Activated CD8-positive, alpha-beta memory T cell treated with anti-CD3 and anti-CD28 coated beads, Interleukin-2, amount 10 ng/mL, durations not matched to agents 7 days and 5 days (primary cell): Measurements from ENCODE around the gene TXNL4A. TPM values are rescaled to one million over a fixed set of nuclear protein-coding genes. Genes with fewer than 3 reads are reported as not detected.
"Not testable (repeated sequence)": the region's sequence is repeated elsewhere in the genome, so short reads cannot be mapped to it uniquely, and the experiment has no call there.

Experiments used
- ATAC-seq: fragments of 150-1000 bp; cut with Tn5 transposase; one replicate; pipeline ENCODE4 v1.10.0; 2021; ENCODE audit warnings: moderate library complexity
- CTCF ChIA-PET: fragments of 350-600 bp; sonication (Branson Sonifier 250); formaldehyde crosslinking; loops from one replicate; lab custom pipeline; 2021; ENCODE audit warnings: antibody characterized with exemption; lab: Charles Lee
- DNase-seq: peaks from one replicate; pipeline ENCODE4 v3.0.0-alpha.2; 2020
- H3K27ac Mint-ChIP-seq: one replicate; pipeline ENCODE4 v1.8.0; 2021; ENCODE audit warnings: mild to moderate bottlenecking, mixed read lengths
- H3K27me3 Mint-ChIP-seq: one replicate; pipeline ENCODE4 v1.8.0; 2021; ENCODE audit warnings: mixed read lengths
- H3K36me3 Mint-ChIP-seq: one replicate; pipeline ENCODE4 v1.8.0; 2021; ENCODE audit warnings: mild to moderate bottlenecking, mixed read lengths
- H3K4me1 Mint-ChIP-seq: one replicate; pipeline ENCODE4 v1.8.0; 2021; ENCODE audit warnings: mixed read lengths
- H3K4me3 Mint-ChIP-seq: one replicate; pipeline ENCODE4 v1.8.0; 2021; ENCODE audit warnings: mild to moderate bottlenecking, moderate library complexity, mixed read lengths
- H3K9me3 Mint-ChIP-seq: one replicate; pipeline ENCODE4 v1.8.0; 2022; ENCODE audit warnings: low read depth, mixed read lengths
- total RNA-seq, 2 experiments: library from RNA; stranded (reverse); gene quantifications; one replicate each; pipeline ENCODE4 v1.2.3, GENCODE V29; 2021

The TXNL4A gene
- total RNA-seq, 2 experiments from 2014 or later: 140 to 151 TPM

DNA sequence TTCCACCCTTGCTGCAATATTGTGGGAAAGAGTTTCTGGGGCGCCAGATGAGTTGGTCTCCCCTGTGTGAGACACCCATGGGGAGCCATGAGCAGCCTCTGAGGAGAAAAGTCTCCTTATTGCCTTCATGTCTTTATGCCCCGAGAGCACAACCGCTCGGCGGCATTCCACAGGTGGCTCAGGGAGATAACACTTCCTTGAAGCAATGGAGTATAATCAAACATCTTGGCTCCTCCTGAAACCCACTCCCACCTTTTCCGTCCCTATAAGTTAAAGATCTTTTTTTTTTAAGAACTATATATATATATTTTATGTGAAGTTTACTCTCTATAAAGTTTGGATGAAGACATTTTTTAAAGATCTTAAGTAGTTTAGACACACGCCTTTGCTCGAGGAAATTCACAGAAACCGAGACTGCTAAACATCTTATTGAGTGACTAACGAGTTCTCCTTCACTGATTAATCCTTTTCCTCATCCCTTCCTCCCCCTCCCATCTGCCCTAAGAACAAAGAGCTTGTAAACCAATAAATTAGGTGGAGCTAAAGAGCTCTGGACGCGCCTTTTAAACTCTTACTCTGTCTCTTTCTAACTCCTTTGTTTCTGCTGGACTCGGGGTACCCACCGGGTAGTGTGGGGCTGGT is 23.3 kb upstream of the TXNL4A start:
- H3K27ac Mint-ChIP-seq, DNase-seq, H3K4me3 Mint-ChIP-seq, ATAC-seq, CTCF ChIA-PET, H3K4me1 Mint-ChIP-seq, H3K36me3 Mint-ChIP-seq, H3K27me3 Mint-ChIP-seq, H3K9me3 Mint-ChIP-seq: not testable (repeated sequence)

DNA sequence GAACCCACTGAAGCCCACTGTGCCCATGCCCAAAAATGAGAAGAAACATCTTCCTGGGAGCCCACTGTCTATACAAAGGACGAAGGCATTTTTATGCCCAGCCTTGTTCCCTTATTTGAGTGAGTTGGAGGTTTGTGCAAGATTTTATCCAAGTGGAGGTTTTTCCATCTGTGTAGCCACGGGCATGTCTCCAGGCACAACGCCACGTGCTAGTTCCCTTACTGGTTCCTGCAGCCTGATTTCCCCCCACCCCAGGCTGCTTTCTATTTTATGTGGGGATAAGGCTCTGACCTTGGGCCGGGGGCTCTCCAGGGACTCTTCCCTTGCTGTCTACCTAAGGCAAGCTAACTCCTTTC is 22.2 kb upstream of the TXNL4A start:
- Mint-ChIP-seq H3K27ac (no peak overlapping the region), H3K4me3 (no peak overlapping the region), H3K36me3 (no peaks in the 10 kb centered on the region), H3K9me3 (peaks cover 5% of the 10 kb centered on the region), H3K27me3 (no peaks in the 10 kb centered on the region), H3K4me1 (no peaks in the 10 kb centered on the region)
- CTCF ChIA-PET: no interaction called here
- no peak for DNase-seq
- no peak for ATAC-seq

DNA sequence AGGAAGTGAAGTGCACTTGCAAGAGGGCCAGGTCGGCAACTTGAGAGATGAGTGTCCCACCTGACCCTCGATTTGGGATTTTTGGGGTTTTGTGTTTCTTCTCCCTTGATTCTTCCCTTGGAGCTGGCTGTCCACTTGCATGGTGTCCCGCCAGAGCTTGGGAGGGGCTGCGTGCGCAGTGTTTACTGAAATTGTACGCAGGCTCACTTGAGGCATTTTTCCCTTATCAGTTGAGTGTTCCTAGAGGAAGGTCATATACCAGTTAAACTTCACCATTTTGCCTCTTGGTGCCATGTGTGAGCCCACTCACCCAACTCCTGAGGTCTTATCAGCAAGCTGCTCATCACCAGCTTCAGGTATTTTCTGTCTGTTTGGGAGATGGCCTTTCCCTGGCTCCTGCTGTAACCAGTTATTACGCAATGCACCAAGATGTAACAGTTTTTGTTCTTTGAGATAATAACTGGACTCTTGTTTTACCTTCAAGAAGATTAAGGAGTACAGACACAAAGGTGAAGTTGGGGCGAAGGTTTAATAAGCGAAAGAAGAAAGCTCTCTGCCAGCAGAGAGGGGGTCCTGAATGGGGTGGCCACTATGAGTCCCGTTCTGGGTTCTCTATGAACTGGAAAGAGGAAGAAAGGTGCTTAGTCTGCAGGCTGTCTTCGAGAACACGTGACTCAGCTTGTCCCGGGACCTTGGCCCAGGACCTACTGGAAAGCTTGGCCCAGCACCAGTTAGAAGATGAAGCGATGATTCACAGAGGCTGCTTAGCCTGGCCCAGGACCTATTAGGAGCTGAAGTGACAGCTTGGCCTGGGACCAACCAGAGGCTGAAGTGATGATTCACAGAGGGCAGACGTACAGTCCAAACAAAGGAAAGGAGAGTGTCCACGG is 21.5 kb upstream of the TXNL4A start:
- no peak overlapping the region for H3K4me3 Mint-ChIP-seq
- CTCF ChIA-PET: no interaction called here
- H3K4me1 Mint-ChIP-seq: no peaks in the 10 kb centered on the region
- H3K27ac Mint-ChIP-seq: no peak overlapping the region
- DNase-seq (no peak), ATAC-seq (no peak)
- no peaks in the 10 kb centered on the region for H3K27me3 Mint-ChIP-seq
- H3K9me3 Mint-ChIP-seq: peaks cover 5% of the 10 kb centered on the region
- no peaks in the 10 kb centered on the region for H3K36me3 Mint-ChIP-seq

DNA sequence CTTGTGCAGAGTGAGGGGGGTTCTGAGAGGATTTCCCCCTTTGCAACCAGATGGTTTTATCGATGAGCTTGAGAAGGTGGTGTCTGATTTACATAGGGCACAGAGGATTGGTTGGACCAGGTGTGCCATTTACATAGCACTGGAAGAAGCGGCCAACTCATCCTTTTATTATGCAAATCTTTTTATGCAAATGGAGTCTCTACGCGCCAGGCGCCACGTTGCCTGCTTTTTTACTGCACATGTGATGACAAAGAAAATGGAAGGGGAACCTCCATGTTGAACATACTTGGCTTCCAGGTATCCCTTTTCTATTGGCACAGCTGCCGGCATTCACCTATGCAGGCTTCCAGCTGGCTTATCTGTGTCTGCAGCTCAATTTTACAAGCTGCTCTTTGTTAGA is 18.4 kb upstream of the TXNL4A start:
- ATAC-seq: no peak
- H3K9me3 Mint-ChIP-seq: peaks cover 5% of the 10 kb centered on the region

DNA sequence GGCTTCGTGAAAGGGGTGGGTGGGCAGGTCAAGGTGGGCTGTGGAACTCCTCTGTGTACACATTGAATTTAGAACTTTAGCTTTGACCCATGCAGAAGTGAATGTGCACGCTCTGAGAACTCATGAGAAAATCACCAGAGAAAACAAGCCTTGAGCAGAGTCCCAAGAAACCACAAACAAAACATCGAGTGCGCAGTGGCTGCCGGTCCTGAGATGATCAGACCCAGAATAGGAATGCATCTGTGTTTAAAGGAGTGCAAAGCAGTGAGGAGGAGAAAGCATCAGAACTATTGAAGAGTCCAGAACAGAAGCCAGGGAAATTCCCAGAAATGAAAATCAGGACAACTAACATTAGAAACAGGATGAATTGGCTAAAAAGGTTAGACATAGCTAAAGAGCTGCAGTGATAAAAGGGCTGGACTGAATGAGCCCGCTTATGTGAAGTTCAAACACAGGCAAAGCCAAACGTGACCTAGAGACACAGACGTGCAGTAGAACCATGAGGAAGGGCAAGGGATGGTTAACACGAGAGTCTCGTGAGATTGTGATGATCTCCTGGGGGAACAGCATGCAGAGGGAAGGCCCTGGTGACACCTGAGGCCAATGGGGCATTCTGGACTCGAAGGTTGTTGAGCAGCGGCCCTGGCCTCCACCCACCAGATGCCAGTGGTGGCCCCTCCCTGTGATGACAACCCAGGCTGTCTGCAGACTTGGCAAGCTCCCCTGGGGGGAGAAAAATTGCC is 16.4 kb upstream of the TXNL4A start:
- no peak for DNase-seq
- no peak for ATAC-seq
- no peak overlapping the region for H3K27ac Mint-ChIP-seq
- H3K4me3 Mint-ChIP-seq: no peak overlapping the region
- no peaks in the 10 kb centered on the region for H3K4me1 Mint-ChIP-seq
- peaks cover 7% of the 10 kb centered on the region for H3K36me3 Mint-ChIP-seq
- H3K9me3 Mint-ChIP-seq: peaks cover 9% of the 10 kb centered on the region
- H3K27me3 Mint-ChIP-seq: no peaks in the 10 kb centered on the region
- CTCF ChIA-PET: no interaction called here

More for the DNA sequence above, 18.4 kb upstream of the TXNL4A start:
- Mint-ChIP-seq H3K27me3 (no peaks in the 10 kb centered on the region), H3K4me1 (no peaks in the 10 kb centered on the region), H3K27ac (no peak overlapping the region), H3K36me3 (no peaks in the 10 kb centered on the region), H3K4me3 (no peak overlapping the region)
- CTCF ChIA-PET: no interaction called here
- no peak for DNase-seq

DNA sequence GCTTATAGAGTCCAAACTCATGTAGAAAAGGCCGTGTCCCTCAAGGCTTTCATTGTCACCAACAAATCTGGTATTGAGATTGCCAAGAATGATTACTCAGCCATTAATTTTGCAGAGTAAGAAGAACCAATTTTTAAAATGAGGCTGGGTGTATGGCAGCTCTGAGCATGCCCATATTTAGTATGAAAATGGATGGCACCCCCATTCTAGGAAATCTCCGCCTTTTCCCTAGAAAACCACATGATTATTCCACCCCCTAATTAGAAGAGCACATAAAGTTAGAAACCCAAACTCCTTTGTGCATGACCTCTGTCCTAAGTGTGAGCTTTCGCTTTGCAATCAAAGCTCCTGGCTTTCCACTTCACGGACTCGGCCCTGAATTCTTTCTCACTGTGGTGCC is 14.1 kb upstream of the TXNL4A start:
- H3K9me3 Mint-ChIP-seq: peaks cover 10% of the 10 kb centered on the region
- H3K4me1 Mint-ChIP-seq: no peaks in the 10 kb centered on the region
- no peak for DNase-seq
- H3K36me3 Mint-ChIP-seq: peaks cover 7% of the 10 kb centered on the region
- CTCF ChIA-PET: no interaction called here
- no peak for ATAC-seq
- no peak overlapping the region for H3K4me3 Mint-ChIP-seq
- H3K27ac Mint-ChIP-seq: no peak overlapping the region
- H3K27me3 Mint-ChIP-seq: no peaks in the 10 kb centered on the region

DNA sequence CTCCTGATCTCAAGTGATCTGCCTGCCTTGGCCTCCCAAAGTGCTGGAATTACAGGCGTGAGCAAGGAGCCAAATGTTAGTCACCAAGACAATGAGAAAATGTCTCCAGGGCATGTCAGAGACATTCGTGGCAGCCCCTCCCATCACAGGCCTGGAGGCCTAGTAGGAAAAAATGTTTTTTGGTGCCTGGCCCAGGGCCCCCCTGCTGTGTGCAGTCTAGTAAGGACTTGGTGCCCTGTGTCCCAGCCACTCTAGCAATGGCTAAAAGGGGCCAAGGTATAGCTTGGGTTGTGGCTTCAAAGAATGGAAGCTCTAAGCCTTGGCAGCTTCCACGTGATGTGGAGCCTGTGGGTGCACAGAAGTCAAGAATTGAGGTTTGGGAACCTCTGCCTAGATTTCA is 12.5 kb upstream of the TXNL4A start:
- H3K4me3 Mint-ChIP-seq: no peak overlapping the region
- no peak for DNase-seq
- H3K27ac Mint-ChIP-seq: no peak overlapping the region
- no peaks in the 10 kb centered on the region for H3K4me1 Mint-ChIP-seq
- H3K9me3 Mint-ChIP-seq: peaks cover 10% of the 10 kb centered on the region
- CTCF ChIA-PET: no interaction called here
- ATAC-seq: no peak
- peaks cover 7% of the 10 kb centered on the region for H3K36me3 Mint-ChIP-seq
- H3K27me3 Mint-ChIP-seq: no peaks in the 10 kb centered on the region

DNA sequence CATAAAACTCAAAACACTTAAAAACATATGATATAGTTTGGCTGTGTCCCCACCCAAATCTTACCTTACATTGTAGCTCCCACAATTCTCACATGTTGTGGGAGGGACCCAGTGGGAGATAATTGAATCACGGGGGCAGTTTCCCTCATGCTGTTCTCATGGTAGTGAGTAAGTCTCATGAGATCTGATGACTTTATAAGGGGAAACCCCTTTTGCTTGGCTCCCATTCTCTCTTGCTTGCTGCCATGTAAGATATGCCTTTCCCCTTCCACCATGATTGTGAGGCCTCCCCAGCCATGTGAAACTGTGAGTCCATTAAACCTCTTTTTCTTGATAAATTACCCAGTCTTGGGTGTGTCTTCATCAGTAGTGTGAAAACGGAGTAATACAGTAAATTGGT is 11.3 kb upstream of the TXNL4A start:
- H3K9me3 Mint-ChIP-seq, ATAC-seq, H3K4me1 Mint-ChIP-seq, H3K36me3 Mint-ChIP-seq, H3K27me3 Mint-ChIP-seq, H3K4me3 Mint-ChIP-seq, DNase-seq, H3K27ac Mint-ChIP-seq, CTCF ChIA-PET: not testable (repeated sequence)

DNA sequence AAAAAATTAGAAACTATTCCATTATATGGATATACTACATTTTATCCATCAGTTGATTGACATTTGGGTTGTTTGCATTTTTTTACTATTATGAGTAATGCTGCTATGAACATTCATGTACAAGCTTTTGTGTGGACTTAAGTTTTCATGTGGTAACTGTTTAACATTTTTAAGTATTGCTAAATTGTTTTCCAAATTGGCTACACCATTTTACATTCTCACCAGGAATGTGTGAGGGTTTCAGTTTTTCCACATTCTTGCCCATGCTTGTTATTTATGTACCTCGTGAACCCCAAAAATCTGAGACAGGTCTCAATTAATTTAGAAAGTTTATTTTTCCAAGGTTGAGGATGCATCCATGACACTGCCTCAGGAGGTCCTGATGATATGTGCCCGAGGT is 3.1 kb upstream of the TXNL4A start:
- Mint-ChIP-seq H3K36me3 (peaks cover 2% of the 10 kb centered on the region), H3K27me3 (no peaks in the 10 kb centered on the region), H3K4me3 (no peak overlapping the region), H3K9me3 (no peaks in the 10 kb centered on the region), H3K27ac (no peak overlapping the region), H3K4me1 (peaks cover 14% of the 10 kb centered on the region)
- ATAC-seq: no peak
- CTCF ChIA-PET: no interaction called here
- DNase-seq: no peak

DNA sequence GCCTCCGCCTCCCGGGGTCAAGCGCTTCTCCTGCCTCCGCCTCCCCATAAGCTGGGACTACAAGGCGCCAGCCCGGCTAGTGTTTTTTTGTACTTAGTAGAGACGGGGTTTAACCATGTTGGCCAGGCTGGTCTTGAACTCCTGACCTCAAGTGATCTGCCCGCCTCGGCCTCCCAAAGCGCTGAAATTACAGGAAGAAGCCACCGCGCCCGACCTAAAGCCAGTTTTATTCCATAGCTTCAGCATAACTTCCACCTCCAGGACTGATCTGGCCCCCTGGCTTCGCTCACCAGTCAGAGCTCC is 783 bp upstream of the TXNL4A start:
- CTCF ChIA-PET: interaction anchor here (0.7 to 7.2 kb wide), 5 partner anchors 22 to 309 kb away, joined by 3 to 47 read pairs (median 4); partner anchors contain the start of gene HSBP1L1
- no peaks in the 10 kb centered on the region for H3K9me3 Mint-ChIP-seq
- H3K4me1 Mint-ChIP-seq: peaks cover 33% of the 10 kb centered on the region
- H3K27ac Mint-ChIP-seq: peak overlapping the region; percentile 93
- ATAC-seq (no peak), DNase-seq (no peak)
- H3K4me3 Mint-ChIP-seq: peak overlapping the region; percentile 87
- H3K27me3 Mint-ChIP-seq: no peaks in the 10 kb centered on the region
- H3K36me3 Mint-ChIP-seq: peaks cover 15% of the 10 kb centered on the region

DNA sequence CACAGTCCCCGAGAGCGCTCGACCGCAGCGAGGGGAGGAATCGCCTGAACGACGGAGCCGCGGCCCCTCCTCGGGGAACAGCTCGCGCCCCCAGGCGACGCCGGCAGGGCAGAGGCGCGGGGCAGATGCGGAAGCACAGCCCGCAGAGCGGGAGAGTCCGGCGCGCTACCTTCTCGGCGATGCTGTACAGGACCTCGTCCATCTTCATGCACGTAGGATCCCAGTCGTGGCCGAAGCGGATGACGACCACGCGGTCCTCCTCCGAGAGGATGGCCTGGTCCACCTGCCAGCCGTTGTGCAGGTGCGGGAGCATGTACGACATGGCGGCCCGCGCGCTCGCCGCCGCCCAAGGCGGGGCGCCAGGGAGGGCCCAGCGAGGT is 302 bp downstream of the TXNL4A start:
- peak overlapping the region; percentile 87 for H3K4me3 Mint-ChIP-seq
- peak; percentile 79 for ATAC-seq
- CTCF ChIA-PET: interaction anchor here (0.6 to 7.2 kb wide), 6 partner anchors 11 to 308 kb away, joined by 3 to 47 read pairs (median 4); partner anchors contain the start of gene HSBP1L1
- peak; percentile 77 for DNase-seq
- H3K9me3 Mint-ChIP-seq: no peaks in the 10 kb centered on the region
- peaks cover 24% of the 10 kb centered on the region for H3K36me3 Mint-ChIP-seq
- peaks cover 43% of the 10 kb centered on the region for H3K4me1 Mint-ChIP-seq
- no peaks in the 10 kb centered on the region for H3K27me3 Mint-ChIP-seq
- peak overlapping the region; percentile 80 for H3K27ac Mint-ChIP-seq

DNA sequence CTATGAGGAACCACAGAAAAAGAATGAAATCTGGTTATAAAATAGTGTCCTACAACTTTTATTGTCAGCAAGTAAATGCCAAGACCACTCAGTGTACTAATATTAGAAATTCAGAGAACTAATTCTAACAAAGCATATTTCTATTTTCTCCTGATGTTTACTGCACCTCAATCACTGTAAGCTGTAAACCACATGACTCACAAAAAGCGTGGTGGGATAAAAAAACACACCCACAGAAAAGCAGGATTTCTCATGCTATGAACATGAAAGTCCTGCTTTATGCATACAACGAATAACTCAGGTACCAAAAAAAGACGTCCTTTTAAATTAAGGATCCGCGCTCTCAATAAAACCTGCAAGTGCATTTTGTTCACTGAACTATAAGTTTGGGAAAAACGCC is 797 bp downstream of the TXNL4A start:
- H3K36me3 Mint-ChIP-seq: peaks cover 26% of the 10 kb centered on the region
- no peaks in the 10 kb centered on the region for H3K27me3 Mint-ChIP-seq
- H3K4me1 Mint-ChIP-seq: peaks cover 48% of the 10 kb centered on the region
- CTCF ChIA-PET: interaction anchor here (0.8 to 7.2 kb wide), 6 partner anchors 11 to 307 kb away, joined by 3 to 47 read pairs (median 4); partner anchors contain the start of gene HSBP1L1
- H3K4me3 Mint-ChIP-seq: peak overlapping the region; percentile 87
- no peaks in the 10 kb centered on the region for H3K9me3 Mint-ChIP-seq
- ATAC-seq (no peak), DNase-seq (no peak)
- peak overlapping the region; percentile 80 for H3K27ac Mint-ChIP-seq

DNA sequence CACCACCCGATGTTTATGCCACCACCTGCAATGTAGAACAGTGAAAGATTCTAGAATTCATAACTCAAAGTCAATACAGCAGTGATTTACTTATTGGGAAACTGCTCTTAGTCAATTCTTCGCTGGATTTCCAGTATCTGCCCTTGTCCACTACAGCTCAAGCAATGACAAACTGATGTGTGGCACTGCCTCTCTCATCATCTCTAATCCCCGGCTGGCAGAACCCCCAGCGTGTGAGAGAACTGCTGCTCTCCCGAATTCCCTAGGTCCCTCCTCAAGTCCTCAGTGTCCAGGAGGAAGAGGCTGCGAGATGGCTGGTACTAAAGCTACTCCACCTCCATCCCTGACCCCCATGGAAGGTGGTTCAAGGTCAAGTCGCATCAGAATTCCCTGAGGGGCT is 1.6 kb downstream of the TXNL4A start:
- peaks cover 57% of the 10 kb centered on the region for H3K4me1 Mint-ChIP-seq
- H3K4me3 Mint-ChIP-seq: peak overlapping the region; percentile 87
- CTCF ChIA-PET: interaction anchor here (1.7 to 7.2 kb wide), 3 partner anchors 10 to 164 kb away, joined by 3 to 47 read pairs (median 4); partner anchors contain the start of gene HSBP1L1
- H3K27ac Mint-ChIP-seq: peak overlapping the region; percentile 56
- DNase-seq (no peak), ATAC-seq (no peak)
- peaks cover 34% of the 10 kb centered on the region for H3K36me3 Mint-ChIP-seq
- H3K9me3 Mint-ChIP-seq: no peaks in the 10 kb centered on the region
- H3K27me3 Mint-ChIP-seq: no peaks in the 10 kb centered on the region
